Measurements from ENCODE around the gene USP43.

Gene USP43

DNA sequence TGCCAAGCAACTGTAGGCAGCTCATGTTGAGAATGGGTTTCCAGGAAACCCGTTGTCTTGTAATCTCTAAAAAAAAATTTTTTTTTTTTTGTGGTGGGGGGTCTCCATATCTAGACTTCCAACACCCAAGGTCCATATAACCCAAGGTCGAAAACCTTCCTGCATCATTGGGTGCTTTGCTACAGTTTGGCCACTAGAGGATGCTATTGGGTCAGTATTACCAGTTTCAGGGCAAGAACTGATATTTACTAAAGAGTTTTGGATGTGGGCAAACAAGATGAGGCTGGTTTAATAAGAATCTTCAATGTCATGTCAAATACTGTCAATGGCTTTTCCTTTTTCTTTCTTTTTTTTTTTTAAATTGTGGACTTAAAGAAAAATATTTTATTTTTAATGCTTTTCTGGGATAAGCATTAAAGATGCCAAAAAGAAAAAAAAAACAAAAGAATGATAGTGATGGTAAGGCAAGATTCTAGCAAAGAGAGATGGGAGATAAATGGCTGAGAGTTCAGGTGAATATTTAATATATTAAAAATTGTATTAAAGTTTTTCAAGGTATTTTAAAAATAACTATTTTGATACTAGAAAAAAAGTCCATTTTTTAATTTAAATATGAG is 83.8 kb downstream of the USP43 start:
- Histone ChIP-seq H3K4me2 (ENCODE audit: insufficient read depth, low read length) (no peak overlapping the region), H3K36me3 (ENCODE audit: insufficient read depth, low read length) (no peaks in the 10 kb centered on the region), H3K4me3 (ENCODE audit: low read depth in 1 of 2, low read length in 2 of 2) (no peak overlapping the region), H2AFZ (ENCODE audit: low read depth, low read length) (no peak overlapping the region), H3K27me3 (ENCODE audit: insufficient read depth, low read length, poor library complexity) (no peaks in the 10 kb centered on the region), H3K9ac (ENCODE audit: low read depth, low read length) (no peak overlapping the region), H4K20me1 (ENCODE audit: insufficient read depth, low read length) (no peaks in the 10 kb centered on the region), H3K9me3 (ENCODE audit: insufficient read depth, low read length, severe bottlenecking) (no peaks in the 10 kb centered on the region), H3K4me1 (ENCODE audit: insufficient read depth, low read length) (no peaks in the 10 kb centered on the region), H3K27ac (ENCODE audit: low read length) (no peak overlapping the region), H3K79me2 (ENCODE audit: insufficient read depth, low read length) (no peaks in the 10 kb centered on the region)
- ATAC-seq (ENCODE audit: insufficient read depth, low read depth) (peak; percentile 44; the same call in 1 of the 3 replicates), DNase-seq (peak; percentile 25)
- TF ChIP-seq, protein P1, sequence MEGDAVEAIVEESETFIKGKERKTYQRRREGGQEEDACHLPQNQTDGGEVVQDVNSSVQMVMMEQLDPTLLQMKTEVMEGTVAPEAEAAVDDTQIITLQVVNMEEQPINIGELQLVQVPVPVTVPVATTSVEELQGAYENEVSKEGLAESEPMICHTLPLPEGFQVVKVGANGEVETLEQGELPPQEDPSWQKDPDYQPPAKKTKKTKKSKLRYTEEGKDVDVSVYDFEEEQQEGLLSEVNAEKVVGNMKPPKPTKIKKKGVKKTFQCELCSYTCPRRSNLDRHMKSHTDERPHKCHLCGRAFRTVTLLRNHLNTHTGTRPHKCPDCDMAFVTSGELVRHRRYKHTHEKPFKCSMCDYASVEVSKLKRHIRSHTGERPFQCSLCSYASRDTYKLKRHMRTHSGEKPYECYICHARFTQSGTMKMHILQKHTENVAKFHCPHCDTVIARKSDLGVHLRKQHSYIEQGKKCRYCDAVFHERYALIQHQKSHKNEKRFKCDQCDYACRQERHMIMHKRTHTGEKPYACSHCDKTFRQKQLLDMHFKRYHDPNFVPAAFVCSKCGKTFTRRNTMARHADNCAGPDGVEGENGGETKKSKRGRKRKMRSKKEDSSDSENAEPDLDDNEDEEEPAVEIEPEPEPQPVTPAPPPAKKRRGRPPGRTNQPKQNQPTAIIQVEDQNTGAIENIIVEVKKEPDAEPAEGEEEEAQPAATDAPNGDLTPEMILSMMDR (IDR thresholded peaks at IDR 0.05; ENCODE audit: borderline replicate concordance, extremely low read depth, low read length, poor library complexity, severe bottlenecking), result peak; percentile 93
- TF ChIP-seq EZH2 (IDR thresholded peaks at IDR 0.05; ENCODE audit: borderline replicate concordance, low read depth, low read length, severe bottlenecking), result no peak

DNA sequence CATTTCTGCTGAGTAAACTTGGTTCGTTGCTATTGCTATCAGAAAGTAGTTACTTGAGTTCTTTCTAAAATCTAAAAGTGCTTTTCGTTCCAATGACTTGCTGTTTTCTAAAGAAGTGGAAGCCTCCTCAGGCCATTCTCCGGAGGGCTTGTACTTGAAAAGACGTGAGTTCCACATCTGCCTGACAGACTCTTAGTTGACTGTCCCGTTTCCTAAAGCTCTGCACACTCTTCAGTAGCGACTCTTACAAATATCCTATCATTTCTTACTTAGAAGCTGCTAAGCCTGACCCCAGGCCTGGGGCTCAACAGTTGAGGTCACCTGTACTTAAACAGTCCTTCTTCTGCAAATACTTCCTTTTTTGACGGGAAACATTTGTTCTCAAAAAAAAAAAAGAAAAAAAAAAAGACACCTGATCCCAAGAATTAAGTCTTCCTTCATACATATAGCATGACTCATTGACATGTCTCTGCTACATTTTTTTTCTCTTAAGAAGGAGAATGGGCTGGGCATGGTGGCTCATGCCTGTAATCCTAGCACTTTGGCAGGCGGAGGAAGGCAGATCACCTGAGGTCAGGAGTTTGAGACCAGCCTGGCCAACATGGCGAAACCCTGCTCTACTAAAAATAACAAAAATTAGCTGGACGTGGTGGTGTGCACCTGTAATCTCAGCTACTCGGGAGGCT is 84.6 kb downstream of the USP43 start:
- Histone ChIP-seq H4K20me1 (ENCODE audit: insufficient read depth, low read length) (no peaks in the 10 kb centered on the region), H3K36me3 (ENCODE audit: insufficient read depth, low read length) (no peaks in the 10 kb centered on the region), H3K9me3 (ENCODE audit: insufficient read depth, low read length, severe bottlenecking) (no peaks in the 10 kb centered on the region), H3K9ac (ENCODE audit: low read depth, low read length) (no peak overlapping the region), H3K4me1 (ENCODE audit: insufficient read depth, low read length) (no peaks in the 10 kb centered on the region), H3K27ac (ENCODE audit: low read length) (no peak overlapping the region), H3K4me2 (ENCODE audit: insufficient read depth, low read length) (no peak overlapping the region), H3K27me3 (ENCODE audit: insufficient read depth, low read length, poor library complexity) (no peaks in the 10 kb centered on the region), H2AFZ (ENCODE audit: low read depth, low read length) (no peak overlapping the region), H3K4me3 (ENCODE audit: low read depth in 1 of 2, low read length in 2 of 2) (no peak overlapping the region), H3K79me2 (ENCODE audit: insufficient read depth, low read length) (no peaks in the 10 kb centered on the region)
- TF ChIP-seq EZH2 (IDR thresholded peaks at IDR 0.05; ENCODE audit: borderline replicate concordance, low read depth, low read length, severe bottlenecking), result no peak
- TF ChIP-seq, protein P1 (IDR thresholded peaks at IDR 0.05; ENCODE audit: borderline replicate concordance, extremely low read depth, low read length, poor library complexity, severe bottlenecking), result no peak
- ATAC-seq (ENCODE audit: insufficient read depth, low read depth) (no peak), DNase-seq (no peak)

DNA sequence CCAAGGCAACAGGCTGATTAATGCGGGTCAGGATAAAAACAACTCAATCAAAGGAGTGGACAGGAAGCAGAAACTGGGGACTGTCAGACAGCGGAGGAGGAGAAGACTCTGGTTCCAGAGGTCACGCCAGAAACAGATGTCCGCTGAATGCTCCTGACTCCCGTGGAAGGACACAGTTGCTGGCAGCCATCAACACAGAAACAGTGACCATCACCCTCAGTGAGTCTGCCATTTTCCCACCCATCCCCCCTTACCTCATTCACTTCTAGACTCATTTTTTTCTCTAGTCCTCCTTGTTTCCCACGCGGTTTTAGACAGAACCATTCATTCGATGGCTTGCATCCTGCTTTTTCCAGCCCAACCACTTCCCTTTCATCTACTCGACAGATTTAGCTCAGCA is 105.2 kb downstream of the USP43 start:
- Histone ChIP-seq H2AFZ (ENCODE audit: low read depth, low read length) (no peak overlapping the region), H3K27ac (ENCODE audit: low read length) (no peak overlapping the region), H3K79me2 (ENCODE audit: insufficient read depth, low read length) (no peaks in the 10 kb centered on the region)

More for the DNA sequence above, 105.2 kb downstream of the USP43 start:
- Histone ChIP-seq H4K20me1 (ENCODE audit: insufficient read depth, low read length) (no peaks in the 10 kb centered on the region; the same call in 1 of the 2 replicates), H3K4me3 (ENCODE audit: low read depth in 1 of 2, low read length in 2 of 2) (no peak overlapping the region), H3K9ac (ENCODE audit: low read depth, low read length) (no peak overlapping the region), H3K9me3 (ENCODE audit: insufficient read depth, low read length, severe bottlenecking) (no peaks in the 10 kb centered on the region), H3K4me1 (ENCODE audit: insufficient read depth, low read length) (no peaks in the 10 kb centered on the region), H3K27me3 (ENCODE audit: insufficient read depth, low read length, poor library complexity) (peaks cover 10% of the 10 kb centered on the region), H3K4me2 (ENCODE audit: insufficient read depth, low read length) (no peak overlapping the region), H3K36me3 (ENCODE audit: insufficient read depth, low read length) (no peaks in the 10 kb centered on the region)
- ATAC-seq (ENCODE audit: insufficient read depth, low read depth) (no peak), DNase-seq (no peak)
- no peak for TF ChIP-seq EZH2 (IDR thresholded peaks at IDR 0.05; ENCODE audit: borderline replicate concordance, low read depth, low read length, severe bottlenecking)
- TF ChIP-seq, protein P1 (IDR thresholded peaks at IDR 0.05; ENCODE audit: borderline replicate concordance, extremely low read depth, low read length, poor library complexity, severe bottlenecking), result no peak
